HCEC 1CT (cell line): ENCODE measurements around the gene EXOC6.
"Not testable (repeated sequence)": the region's sequence is repeated elsewhere in the genome, so short reads cannot be mapped to it uniquely, and the experiment has no call there.

ENCODE experiments used
- DNase-seq: peaks from one replicate; pipeline ENCODE4 v3.0.0-alpha.2; 2017

EXOC6 gene

DNA sequence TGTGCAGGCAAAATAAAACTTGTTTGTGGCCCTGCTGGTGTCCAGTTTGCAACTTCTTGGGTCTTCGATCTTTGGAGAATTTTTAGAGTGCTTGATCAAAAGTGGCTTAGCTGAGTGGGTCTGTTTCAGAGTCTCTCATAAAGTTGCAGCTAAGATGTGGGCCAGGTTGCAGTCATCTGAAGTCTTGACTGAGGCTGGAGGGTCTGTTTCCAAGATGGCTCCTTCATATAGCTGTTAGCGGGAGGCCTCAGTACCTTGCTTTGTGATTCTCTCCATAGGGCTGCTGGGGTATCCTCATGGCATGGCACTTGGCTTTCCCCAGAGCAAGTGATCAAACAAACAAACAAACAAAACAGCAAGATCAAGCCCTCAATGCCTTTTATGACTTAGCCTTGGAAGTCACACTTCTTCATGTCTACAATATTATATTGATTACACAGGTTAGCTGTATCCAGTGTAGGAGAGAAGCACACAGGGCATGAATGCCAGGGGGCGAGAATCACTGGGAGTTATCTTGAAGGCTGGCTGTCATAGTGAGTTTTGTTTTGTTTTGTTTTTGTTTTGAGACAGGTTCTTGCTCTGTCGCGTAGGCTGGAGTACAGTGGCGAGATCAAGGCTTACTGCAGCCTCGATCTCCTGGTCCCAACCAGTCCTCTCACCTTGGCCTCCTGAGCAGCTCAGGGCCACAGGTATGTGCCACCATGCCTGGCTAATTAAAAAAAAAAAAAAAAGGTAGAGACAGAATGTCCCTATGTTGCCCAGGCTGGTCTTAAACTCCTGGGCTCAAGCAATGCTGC is 235.6 kb downstream of the EXOC6 start:
- DNase-seq: no peak

DNA sequence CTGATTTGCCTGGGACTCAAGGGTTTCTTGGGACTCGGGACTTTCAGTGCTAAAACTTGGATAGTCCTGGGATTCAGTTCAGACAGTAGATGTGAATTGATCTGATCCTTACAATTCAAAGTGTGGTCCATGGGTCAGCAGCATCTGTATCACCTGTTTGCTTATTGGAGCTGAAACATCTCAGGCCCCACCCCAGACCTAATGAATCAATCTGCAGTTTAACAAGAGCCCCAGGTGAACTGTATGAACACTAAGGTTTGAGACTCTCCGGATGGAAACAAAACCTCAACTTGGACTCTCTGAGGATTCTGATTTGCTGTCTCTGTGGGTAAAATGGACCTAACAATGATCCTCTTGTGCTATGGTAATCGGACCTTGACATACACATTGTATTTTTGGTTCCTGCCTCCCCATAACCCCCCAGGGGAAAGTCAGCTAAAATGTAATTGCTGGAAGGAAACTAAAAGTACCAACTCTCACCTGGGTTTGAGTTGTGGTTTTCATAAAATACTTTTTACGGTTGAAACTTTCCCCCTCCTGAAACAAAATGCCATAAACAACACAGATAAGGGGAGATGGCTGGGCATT is 237.0 kb downstream of the EXOC6 start:
- DNase-seq: no peak

GRCh38 chr10:93086289-93086688 is 238.0 kb downstream of the EXOC6 start:
- no peak for DNase-seq

- no peak for DNase-seq
These were observed 239.5 kb downstream of the EXOC6 start for GRCh38 chr10:93087846-93088245.

DNA sequence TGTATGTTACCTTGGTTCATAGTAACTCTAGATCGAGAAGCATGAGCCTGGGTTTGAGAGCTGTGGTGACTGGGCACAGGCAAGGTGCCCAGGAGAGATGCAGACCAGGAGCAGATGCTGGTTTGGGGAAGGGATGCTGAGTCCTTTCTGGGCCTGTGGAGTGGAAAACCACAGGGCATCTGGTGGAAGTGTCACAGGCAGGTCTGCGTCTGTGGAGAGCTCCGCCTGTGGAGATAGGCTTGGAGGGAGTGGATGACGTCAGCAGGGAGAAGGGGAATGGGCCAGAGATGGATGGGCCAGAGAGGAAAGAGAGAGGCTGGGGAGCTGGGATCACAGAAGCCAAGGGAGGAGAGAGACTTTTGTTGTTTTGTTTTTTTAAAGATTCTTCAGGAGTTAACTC is 240.1 kb downstream of the EXOC6 start:
- DNase-seq: no peak

GRCh38 chr10:93090619-93091018 is 242.3 kb downstream of the EXOC6 start:
- no peak for DNase-seq

- no peak for DNase-seq
These were observed 243.6 kb downstream of the EXOC6 start for GRCh38 chr10:93091960-93092359.

GRCh38 chr10:93095225-93095624 is 246.9 kb downstream of the EXOC6 start:
- no peak for DNase-seq

GRCh38 chr10:93096901-93097300 is 248.6 kb downstream of the EXOC6 start:
- DNase-seq: no peak

DNA sequence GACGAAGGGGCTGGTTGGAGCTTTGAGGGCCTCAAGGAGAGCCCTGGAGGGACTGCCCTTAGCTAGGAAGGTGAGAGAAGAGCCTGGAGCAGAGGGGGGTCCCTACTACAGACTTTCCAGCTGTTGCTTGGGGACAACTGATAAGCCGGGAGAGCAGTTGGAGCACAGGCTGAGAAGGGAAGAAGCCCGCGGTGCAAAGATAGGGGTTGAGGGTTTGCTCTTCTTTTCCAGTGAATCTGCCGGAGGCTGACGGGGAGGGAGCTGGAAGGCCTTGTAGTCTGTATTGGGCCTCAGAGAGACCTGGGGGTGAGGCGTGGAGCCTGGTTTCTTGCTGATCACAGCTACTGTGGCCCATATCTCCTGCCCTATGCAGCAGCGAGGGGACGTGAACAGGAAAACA is 249.1 kb downstream of the EXOC6 start:
- DNase-seq: no peak

- DNase-seq: no peak
These were observed 250.5 kb downstream of the EXOC6 start for GRCh38 chr10:93098816-93099215.

DNA sequence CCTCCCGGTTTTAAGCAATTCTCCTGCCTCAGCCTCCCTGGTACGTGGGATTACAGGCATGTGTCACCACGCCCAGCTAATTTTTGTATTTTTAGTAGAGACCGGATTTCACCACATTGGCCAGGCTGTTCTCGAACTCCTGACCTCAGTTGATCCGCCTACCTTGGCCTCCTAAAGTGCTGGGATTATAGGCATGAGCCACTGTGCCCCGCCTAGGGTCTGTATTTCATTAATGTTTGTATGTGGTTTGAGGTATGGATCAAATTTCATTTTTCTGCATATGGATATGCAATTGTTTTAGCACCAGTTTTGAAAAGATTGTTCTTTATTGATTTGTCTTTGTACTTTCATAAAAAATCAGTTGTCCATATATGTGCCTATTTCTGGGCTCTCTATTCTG is 251.3 kb downstream of the EXOC6 start:
- no peak for DNase-seq

GRCh38 chr10:93101148-93101547 is 252.8 kb downstream of the EXOC6 start:
- DNase-seq: not testable (repeated sequence)

DNA sequence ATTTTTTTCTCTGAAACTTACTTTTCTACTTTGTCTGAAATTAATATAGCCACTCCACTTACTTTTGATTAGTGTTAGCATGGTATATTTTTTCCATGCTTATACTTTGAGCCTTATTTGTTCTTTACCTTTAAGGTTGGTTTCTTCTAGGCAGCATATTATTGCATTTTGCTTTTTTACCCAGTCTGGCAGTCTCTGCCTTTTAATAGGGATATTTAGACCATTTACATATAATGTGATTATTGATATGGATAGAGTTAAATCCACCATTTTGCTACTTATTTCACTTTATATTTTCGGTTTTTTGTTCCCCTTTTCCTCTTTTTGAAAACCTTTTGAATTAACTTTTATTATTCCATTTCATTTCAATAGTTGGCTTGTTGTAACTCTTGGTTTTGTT is 255.6 kb downstream of the EXOC6 start:
- no peak for DNase-seq

- no peak for DNase-seq
These were observed 258.3 kb downstream of the EXOC6 start for GRCh38 chr10:93106631-93107072.
